ENCODE results near the gene NOMO2.
"Not testable (repeated sequence)": the region's sequence is repeated elsewhere in the genome, so short reads cannot be mapped to it uniquely, and the experiment has no call there.

The NOMO2 gene

GRCh38 chr16:18415827-18416226, 146.1 kb downstream of the NOMO2 start:
- H3K9me3 ChIP-seq (ENCODE audit: control insufficient read depth in 1 of 2, low read length in 2 of 2); H3K27me3 ChIP-seq (ENCODE audit: low read depth, low read length); H3K4me3 ChIP-seq (ENCODE audit: low read depth in 1 of 2, low read length in 2 of 2); H3K4me1 ChIP-seq (ENCODE audit: control insufficient read depth in 1 of 2, insufficient read depth in 2 of 2, low read length in 2 of 2); H3K36me3 ChIP-seq (ENCODE audit: control insufficient read depth in 1 of 2, insufficient read depth in 2 of 2, low read length in 2 of 2); H3K27ac ChIP-seq (ENCODE audit: low read length): not testable (repeated sequence)

- H3K36me3 ChIP-seq (ENCODE audit: control insufficient read depth in 1 of 2, insufficient read depth in 2 of 2, low read length in 2 of 2); H3K27ac ChIP-seq (ENCODE audit: low read length); H3K27me3 ChIP-seq (ENCODE audit: low read depth, low read length); H3K9me3 ChIP-seq (ENCODE audit: control insufficient read depth in 1 of 2, low read length in 2 of 2); H3K4me1 ChIP-seq (ENCODE audit: control insufficient read depth in 1 of 2, insufficient read depth in 2 of 2, low read length in 2 of 2); H3K4me3 ChIP-seq (ENCODE audit: low read depth in 1 of 2, low read length in 2 of 2): not testable (repeated sequence)
Measured at GRCh38 chr16:18409532-18410293, 152.2 kb downstream of the NOMO2 start.

- H3K36me3 ChIP-seq (ENCODE audit: control insufficient read depth in 1 of 2, insufficient read depth in 2 of 2, low read length in 2 of 2); H3K27me3 ChIP-seq (ENCODE audit: low read depth, low read length); H3K27ac ChIP-seq (ENCODE audit: low read length); H3K4me1 ChIP-seq (ENCODE audit: control insufficient read depth in 1 of 2, insufficient read depth in 2 of 2, low read length in 2 of 2); H3K9me3 ChIP-seq (ENCODE audit: control insufficient read depth in 1 of 2, low read length in 2 of 2); H3K4me3 ChIP-seq (ENCODE audit: low read depth in 1 of 2, low read length in 2 of 2): not testable (repeated sequence)
Measured at GRCh38 chr16:18401851-18402657, 159.8 kb downstream of the NOMO2 start.

- H3K36me3 ChIP-seq (ENCODE audit: control insufficient read depth in 1 of 2, insufficient read depth in 2 of 2, low read length in 2 of 2); H3K4me3 ChIP-seq (ENCODE audit: low read depth in 1 of 2, low read length in 2 of 2); H3K27me3 ChIP-seq (ENCODE audit: low read depth, low read length); H3K4me1 ChIP-seq (ENCODE audit: control insufficient read depth in 1 of 2, insufficient read depth in 2 of 2, low read length in 2 of 2); H3K9me3 ChIP-seq (ENCODE audit: control insufficient read depth in 1 of 2, low read length in 2 of 2); H3K27ac ChIP-seq (ENCODE audit: low read length): not testable (repeated sequence)
Measured at GRCh38 chr16:18401159-18401558, 160.7 kb downstream of the NOMO2 start.

GRCh38 chr16:18394363-18394762, 167.5 kb downstream of the NOMO2 start:
- not testable (repeated sequence) for H3K9me3 ChIP-seq (ENCODE audit: control insufficient read depth in 1 of 2, low read length in 2 of 2); H3K4me3 ChIP-seq (ENCODE audit: low read depth in 1 of 2, low read length in 2 of 2); H3K27me3 ChIP-seq (ENCODE audit: low read depth, low read length); H3K27ac ChIP-seq (ENCODE audit: low read length); H3K36me3 ChIP-seq (ENCODE audit: control insufficient read depth in 1 of 2, insufficient read depth in 2 of 2, low read length in 2 of 2); H3K4me1 ChIP-seq (ENCODE audit: control insufficient read depth in 1 of 2, insufficient read depth in 2 of 2, low read length in 2 of 2)

- H3K36me3 ChIP-seq (ENCODE audit: control insufficient read depth in 1 of 2, insufficient read depth in 2 of 2, low read length in 2 of 2); H3K4me1 ChIP-seq (ENCODE audit: control insufficient read depth in 1 of 2, insufficient read depth in 2 of 2, low read length in 2 of 2); H3K27ac ChIP-seq (ENCODE audit: low read length); H3K27me3 ChIP-seq (ENCODE audit: low read depth, low read length); H3K9me3 ChIP-seq (ENCODE audit: control insufficient read depth in 1 of 2, low read length in 2 of 2); H3K4me3 ChIP-seq (ENCODE audit: low read depth in 1 of 2, low read length in 2 of 2): not testable (repeated sequence)
Measured at GRCh38 chr16:18387767-18388166, 174.1 kb downstream of the NOMO2 start.

GRCh38 chr16:18386517-18386916, 175.4 kb downstream of the NOMO2 start:
- not testable (repeated sequence) for H3K4me3 ChIP-seq (ENCODE audit: low read depth in 1 of 2, low read length in 2 of 2); H3K4me1 ChIP-seq (ENCODE audit: control insufficient read depth in 1 of 2, insufficient read depth in 2 of 2, low read length in 2 of 2); H3K27me3 ChIP-seq (ENCODE audit: low read depth, low read length); H3K9me3 ChIP-seq (ENCODE audit: control insufficient read depth in 1 of 2, low read length in 2 of 2); H3K36me3 ChIP-seq (ENCODE audit: control insufficient read depth in 1 of 2, insufficient read depth in 2 of 2, low read length in 2 of 2); H3K27ac ChIP-seq (ENCODE audit: low read length)

- H3K27ac ChIP-seq (ENCODE audit: low read length); H3K4me3 ChIP-seq (ENCODE audit: low read depth in 1 of 2, low read length in 2 of 2); H3K27me3 ChIP-seq (ENCODE audit: low read depth, low read length); H3K9me3 ChIP-seq (ENCODE audit: control insufficient read depth in 1 of 2, low read length in 2 of 2); H3K36me3 ChIP-seq (ENCODE audit: control insufficient read depth in 1 of 2, insufficient read depth in 2 of 2, low read length in 2 of 2); H3K4me1 ChIP-seq (ENCODE audit: control insufficient read depth in 1 of 2, insufficient read depth in 2 of 2, low read length in 2 of 2): not testable (repeated sequence)
Measured at GRCh38 chr16:18385285-18385684, 176.6 kb downstream of the NOMO2 start.

GRCh38 chr16:18384869-18385268, 177.0 kb downstream of the NOMO2 start:
- not testable (repeated sequence) for H3K27me3 ChIP-seq (ENCODE audit: low read depth, low read length); H3K4me3 ChIP-seq (ENCODE audit: low read depth in 1 of 2, low read length in 2 of 2); H3K27ac ChIP-seq (ENCODE audit: low read length); H3K36me3 ChIP-seq (ENCODE audit: control insufficient read depth in 1 of 2, insufficient read depth in 2 of 2, low read length in 2 of 2); H3K9me3 ChIP-seq (ENCODE audit: control insufficient read depth in 1 of 2, low read length in 2 of 2); H3K4me1 ChIP-seq (ENCODE audit: control insufficient read depth in 1 of 2, insufficient read depth in 2 of 2, low read length in 2 of 2)

- not testable (repeated sequence) for H3K4me1 ChIP-seq (ENCODE audit: control insufficient read depth in 1 of 2, insufficient read depth in 2 of 2, low read length in 2 of 2); H3K4me3 ChIP-seq (ENCODE audit: low read depth in 1 of 2, low read length in 2 of 2); H3K9me3 ChIP-seq (ENCODE audit: control insufficient read depth in 1 of 2, low read length in 2 of 2); H3K27ac ChIP-seq (ENCODE audit: low read length); H3K27me3 ChIP-seq (ENCODE audit: low read depth, low read length); H3K36me3 ChIP-seq (ENCODE audit: control insufficient read depth in 1 of 2, insufficient read depth in 2 of 2, low read length in 2 of 2)
Measured at GRCh38 chr16:18384098-18384636, 177.7 kb downstream of the NOMO2 start.

- not testable (repeated sequence) for H3K27me3 ChIP-seq (ENCODE audit: low read depth, low read length); H3K27ac ChIP-seq (ENCODE audit: low read length)
Measured at GRCh38 chr16:18382696-18383095, 179.2 kb downstream of the NOMO2 start.

More at GRCh38 chr16:18382696-18383095, 179.2 kb downstream of the NOMO2 start:
- H3K36me3 ChIP-seq (ENCODE audit: control insufficient read depth in 1 of 2, insufficient read depth in 2 of 2, low read length in 2 of 2); H3K4me3 ChIP-seq (ENCODE audit: low read depth in 1 of 2, low read length in 2 of 2); H3K9me3 ChIP-seq (ENCODE audit: control insufficient read depth in 1 of 2, low read length in 2 of 2); H3K4me1 ChIP-seq (ENCODE audit: control insufficient read depth in 1 of 2, insufficient read depth in 2 of 2, low read length in 2 of 2): not testable (repeated sequence)
